AG04449 (cell line): ENCODE results near the gene NPHS1.
"Not testable (repeated sequence)": the region's sequence is repeated elsewhere in the genome, so short reads cannot be mapped to it uniquely, and the experiment has no call there.

Source experiments
- CTCF ChIA-PET: fragments of 350-600 bp; formaldehyde crosslinking; extraction: SDS; loops from one replicate; lab custom pipeline; 2021; ENCODE audit warnings: antibody characterized with exemption; lab: Yijun Ruan, JAX
- POLR2A ChIA-PET: fragments of 400-600, 350-600 bp; formaldehyde crosslinking; extraction: SDS; loops from one replicate; lab custom pipeline; 2020; ENCODE audit warnings: antibody characterized with exemption, inconsistent platforms; lab: Yijun Ruan, JAX
- DNase-seq: peaks from one replicate; pipeline ENCODE4 v3.0.0-alpha.2; 2010; ENCODE audit warnings: low read depth, low spot score
- H3K4me3 ChIP-seq: 2 replicates; pipeline ENCODE4 v1.5.1; 2011; ENCODE audit warnings: low read depth, mild to moderate bottlenecking, control low read depth, low read length
- CTCF ChIP-seq: IDR thresholded peaks from one replicate; pipeline ENCODE4 v1.5.1; 2011; ENCODE audit warnings: mild to moderate bottlenecking, moderate library complexity, low read length, control low read depth, inconsistent platforms; ENCODE audit not compliant: insufficient read depth; ENCODE audit errors: missing control alignments

The NPHS1 gene

GRCh38 chr19:35870798-35871197 lies 18.5 kb upstream of the NPHS1 start:
- no peak for DNase-seq
- ChIA-PET CTCF (interaction anchor here (0.8 to 2.5 kb wide), 3 partner anchors 9 to 60 kb away, joined by 3 to 5 read pairs (median 3); no protein-coding TSS in a partner anchor), POLR2A (no interaction called here)
- TF ChIP-seq CTCF = no peak
- H3K4me3 ChIP-seq = no peak overlapping the region

- DNase-seq, H3K4me3 ChIP-seq, POLR2A ChIA-PET: not testable (repeated sequence)
- CTCF ChIA-PET = interaction anchor here (0.6 to 2.5 kb wide), 4 partner anchors 9 to 176 kb away, joined by 3 to 5 read pairs (median 3); no protein-coding TSS in a partner anchor
Observed at GRCh38 chr19:35870124-35870736, 17.9 kb upstream of the NPHS1 start.

GRCh38 chr19:35869327-35870123 lies 17.2 kb upstream of the NPHS1 start:
- TF ChIP-seq CTCF = no peak
- peak overlapping the region; percentile 49 for H3K4me3 ChIP-seq
- DNase-seq = no peak
- CTCF ChIA-PET = interaction anchor here (0.6 to 2.5 kb wide), 5 partner anchors 10 to 175 kb away, joined by 3 to 5 read pairs (median 3); partner anchors contain the start of gene KIRREL2
- POLR2A ChIA-PET = no interaction called here

GRCh38 chr19:35868823-35869326 lies 16.6 kb upstream of the NPHS1 start:
- ChIA-PET POLR2A (no interaction called here), CTCF (interaction anchor here (1.8 to 2.5 kb wide), 2 partner anchors 12 to 62 kb away, joined by 4 to 5 read pairs; partner anchors contain the start of gene KIRREL2)
- TF ChIP-seq CTCF = no peak
- peak overlapping the region; percentile 49 for H3K4me3 ChIP-seq
- DNase-seq = no peak

- ChIA-PET POLR2A (no interaction called here), CTCF (interaction anchor here (1.1 to 1.8 kb wide), 3 partner anchors 11 to 15 kb away, joined by 3 to 4 read pairs (median 3); partner anchors contain the start of gene KIRREL2)
- peak within 1 kb of the TSS; percentile 49 for H3K4me3 ChIP-seq
- TF ChIP-seq CTCF = no peak
- DNase-seq = no peak
Observed at GRCh38 chr19:35868172-35868822, 16.0 kb upstream of the NPHS1 start, which contains the start of gene APLP1. Gene APLP1, plus strand, starts transcription at chr19:35868574. Its CDS starts 63 bp downstream, at chr19:35868637.

GRCh38 chr19:35863018-35863417 lies 10.7 kb upstream of the NPHS1 start:
- CTCF ChIA-PET = no interaction called here
- no peak overlapping the region for H3K4me3 ChIP-seq
- POLR2A ChIA-PET = no interaction called here
- no peak for TF ChIP-seq CTCF
- no peak for DNase-seq
